Keratinocyte (primary cell): ENCODE results near the gene ANKS1A. TPM values are rescaled to one million over a fixed set of nuclear protein-coding genes. Genes with fewer than 3 reads are reported as not detected.

Experiments used
- DNase-seq: peaks from one replicate; pipeline ENCODE4 v3.0.0-alpha.2; 2011; ENCODE audit warnings: low read depth, missing footprints, low spot score
- FAIRE-seq: peaks from 2 replicates; lab custom pipeline; 2011; peaks lifted over from hg19 to GRCh38; lab: Jason Lieb, UNC
- H2AFZ ChIP-seq: 2 replicates; pipeline ENCODE4 v1.6.0; 2012; ENCODE audit warnings: low read length, control low read depth, inconsistent platforms; ENCODE audit not compliant: control insufficient read depth
- H3K27ac ChIP-seq: 2 replicates; pipeline ENCODE4 v1.5.1; 2011; ENCODE audit warnings: low read length; ENCODE audit not compliant: control insufficient read depth, insufficient read depth
- H3K27me3 ChIP-seq: 3 replicates; pipeline ENCODE4 v1.6.0; 2011; ENCODE audit warnings: low read length; ENCODE audit not compliant: control insufficient read depth, insufficient read depth; ENCODE audit errors: extremely low read depth
- H3K36me3 ChIP-seq, 2 experiments: 2 replicates in 1 of 2; 3 replicates in 1 of 2; pipeline ENCODE4 v1.5.1; 2011; ENCODE audit warnings: low read length in 2 of 2, mild to moderate bottlenecking in 1 of 2; ENCODE audit not compliant: control insufficient read depth in 2 of 2, insufficient read depth in 2 of 2; ENCODE audit errors: extremely low read depth in 1 of 2
- H3K4me1 ChIP-seq: 3 replicates; pipeline ENCODE4 v1.5.1; 2011; ENCODE audit warnings: low read length; ENCODE audit not compliant: control insufficient read depth, insufficient read depth; ENCODE audit errors: extremely low read depth
- H3K4me2 ChIP-seq: 3 replicates; pipeline ENCODE4 v1.6.0; 2011; ENCODE audit warnings: low read depth, low read length; ENCODE audit not compliant: control insufficient read depth, insufficient read depth; ENCODE audit errors: extremely low read depth
- H3K4me3 ChIP-seq, 3 experiments: fragments of 200-600 bp in 1 of 3; sonication (generic) in 1 of 3; 2 replicates in 2 of 3; 3 replicates in 1 of 3; pipeline ENCODE4 v1.5.1; 2011 to 2016; ENCODE audit warnings: low read length in 3 of 3, mild to moderate bottlenecking in 3 of 3, control low read depth in 2 of 3, inconsistent platforms in 1 of 3, low read depth in 1 of 3, mixed read lengths in 1 of 3, mixed run types in 1 of 3, moderate library complexity in 1 of 3; ENCODE audit not compliant: control insufficient read depth in 2 of 3, insufficient read depth in 2 of 3; ENCODE audit errors: extremely low read depth in 1 of 3
- H3K79me2 ChIP-seq: 2 replicates; pipeline ENCODE4 v1.6.0; 2012; ENCODE audit warnings: low read length; ENCODE audit not compliant: control insufficient read depth, insufficient read depth
- H3K9ac ChIP-seq: 3 replicates; pipeline ENCODE4 v1.6.0; 2011; ENCODE audit warnings: low read length; ENCODE audit not compliant: control insufficient read depth, insufficient read depth; ENCODE audit errors: extremely low read depth
- H3K9me1 ChIP-seq: 3 replicates; pipeline ENCODE4 v1.6.0; 2011; ENCODE audit warnings: low read length; ENCODE audit not compliant: control insufficient read depth, insufficient read depth; ENCODE audit errors: extremely low read depth
- H3K9me3 ChIP-seq: 2 replicates; pipeline ENCODE4 v1.5.1; 2012; ENCODE audit warnings: low read depth, low read length; ENCODE audit not compliant: control insufficient read depth
- H4K20me1 ChIP-seq: 3 replicates; pipeline ENCODE4 v1.6.0; 2011; ENCODE audit warnings: low read length; ENCODE audit not compliant: control insufficient read depth, insufficient read depth; ENCODE audit errors: extremely low read depth
- CTCF ChIP-seq, 3 experiments: IDR thresholded peaks in 1 of 3; conservative IDR thresholded peaks in 1 of 3; optimal IDR thresholded peaks in 1 of 3; 2 replicates in 2 of 3; 3 replicates in 1 of 3; pipeline versions ENCODE3 to v1.5.1; 2011; ENCODE audit warnings: low read length in 3 of 3, mild to moderate bottlenecking in 3 of 3, moderate library complexity in 2 of 3, control low read depth in 1 of 3, inconsistent platforms in 1 of 3; ENCODE audit not compliant: insufficient read depth in 2 of 3; ENCODE audit errors: extremely low read depth in 1 of 3
- EZH2 ChIP-seq: IDR thresholded peaks from one replicate; pipeline ENCODE4 v1.6.1; 2012; ENCODE audit warnings: inconsistent platforms, mild to moderate bottlenecking, low read length, moderate library complexity
- dilution Hi-C: fragments of 300-500 bp; cut with MboI; formaldehyde crosslinking; loops from one replicate; pipeline ENCODE4 v1.7.0; 2020; ENCODE audit warnings: low sequenced_read_pairs; ENCODE audit not compliant: extremely low pct_ligation_motif_present
- polyA plus RNA-seq, 5 experiments: library from polyadenylated mRNA; depleted of rRNA in 3 of 5; stranded (reverse) in 3 of 5; stranded (forward) in 1 of 5; unstranded in 1 of 5; fragments of >200 nt; gene quantifications; 1 replicate in 1 of 5; 2 replicates in 3 of 5; 3 replicates in 1 of 5; pipeline versions ENCODE4 v1.2.1 to v1.2.3, GENCODE V29; 2011 to 2012; ENCODE audit warnings: missing spikeins in 2 of 5, low read depth in 1 of 5, low replicate concordance in 1 of 5

The ANKS1A gene
- polyA plus RNA-seq, 1 donor (not counting 4 experiments of a cell fraction or from before 2014, with no cell fraction given) = 8.6 TPM

GRCh38 chr6:35025232-35026188, 136.5 kb downstream of the ANKS1A start:
- H3K4me1 ChIP-seq = peaks cover 30% of the 10 kb centered on the region
- H3K9me3 ChIP-seq = no peaks in the 10 kb centered on the region
- DNase-seq (no peak), FAIRE-seq (no peak)
- peak in 2 of 3 experiments; percentile 14 to 28 for TF ChIP-seq CTCF (optimal IDR thresholded peaks at IDR 0.05 in 1 of 3, IDR thresholded peaks at IDR 0.05 in 1 of 3, conservative IDR thresholded peaks at IDR 0.05 in 1 of 3; ENCODE audit: extremely low read depth in 1 of 3, insufficient read depth in 2 of 3, low read length in 3 of 3)
- no peak for TF ChIP-seq EZH2
- H3K27ac ChIP-seq = peak overlapping the region; percentile 84
- H2AFZ ChIP-seq = no peak overlapping the region
- H3K79me2 ChIP-seq = no peaks in the 10 kb centered on the region
- H3K27me3 ChIP-seq = no peaks in the 10 kb centered on the region
- peak overlapping the region; percentile 54 for H3K4me2 ChIP-seq
- H3K36me3 ChIP-seq = peaks cover 0 to 2% of the 10 kb centered on the region in 2 experiments
- H3K4me3 ChIP-seq = no peak overlapping the region
- H3K9me1 ChIP-seq = no peaks in the 10 kb centered on the region
- dilution Hi-C loops = no loop called here
- H3K9ac ChIP-seq = peak overlapping the region; percentile 49
- no peaks in the 10 kb centered on the region for H4K20me1 ChIP-seq

GRCh38 chr6:35026434-35027222, 137.6 kb downstream of the ANKS1A start:
- H3K27me3 ChIP-seq = no peaks in the 10 kb centered on the region
- TF ChIP-seq EZH2 (no peak), CTCF (optimal IDR thresholded peaks at IDR 0.05 in 1 of 3, IDR thresholded peaks at IDR 0.05 in 1 of 3, conservative IDR thresholded peaks at IDR 0.05 in 1 of 3; ENCODE audit: extremely low read depth in 1 of 3, insufficient read depth in 2 of 3, low read length in 3 of 3) (no peak)
- H3K9ac ChIP-seq = no peak overlapping the region
- no peaks in the 10 kb centered on the region for H4K20me1 ChIP-seq
- H3K4me3 ChIP-seq = peak overlapping the region in 1 of 3 experiments; percentile 7
- no peaks in the 10 kb centered on the region for H3K9me3 ChIP-seq
- peaks cover 30% of the 10 kb centered on the region for H3K4me1 ChIP-seq
- FAIRE-seq (peak; percentile 92), DNase-seq (peak; percentile 19)
- H3K79me2 ChIP-seq = no peaks in the 10 kb centered on the region
- H2AFZ ChIP-seq = no peak overlapping the region
- H3K27ac ChIP-seq = peak overlapping the region; percentile 84
- dilution Hi-C loops = no loop called here
- no peaks in the 10 kb centered on the region for H3K9me1 ChIP-seq
- H3K36me3 ChIP-seq = peaks cover 0 to 2% of the 10 kb centered on the region in 2 experiments
- peak overlapping the region; percentile 59 for H3K4me2 ChIP-seq
